Keratinocyte (primary cell): ENCODE data around the gene EP300. TPM values are rescaled to one million over a fixed set of nuclear protein-coding genes. Genes with fewer than 3 reads are reported as not detected.

ENCODE experiments used
- DNase-seq: peaks from one replicate; pipeline ENCODE4 v3.0.0-alpha.2; 2011; ENCODE audit warnings: low read depth, missing footprints, low spot score
- FAIRE-seq: peaks from 2 replicates; lab custom pipeline; 2011; peaks lifted over from hg19 to GRCh38; lab: Jason Lieb, UNC
- H2AFZ ChIP-seq: 2 replicates; pipeline ENCODE4 v1.6.0; 2012; ENCODE audit warnings: low read length, control low read depth, inconsistent platforms; ENCODE audit not compliant: control insufficient read depth
- H3K27ac ChIP-seq: 2 replicates; pipeline ENCODE4 v1.5.1; 2011; ENCODE audit warnings: low read length; ENCODE audit not compliant: control insufficient read depth, insufficient read depth
- H3K27me3 ChIP-seq: 3 replicates; pipeline ENCODE4 v1.6.0; 2011; ENCODE audit warnings: low read length; ENCODE audit not compliant: control insufficient read depth, insufficient read depth; ENCODE audit errors: extremely low read depth
- H3K36me3 ChIP-seq, 2 experiments: 2 replicates in 1 of 2; 3 replicates in 1 of 2; pipeline ENCODE4 v1.5.1; 2011; ENCODE audit warnings: low read length in 2 of 2, mild to moderate bottlenecking in 1 of 2; ENCODE audit not compliant: control insufficient read depth in 2 of 2, insufficient read depth in 2 of 2; ENCODE audit errors: extremely low read depth in 1 of 2
- H3K4me1 ChIP-seq: 3 replicates; pipeline ENCODE4 v1.5.1; 2011; ENCODE audit warnings: low read length; ENCODE audit not compliant: control insufficient read depth, insufficient read depth; ENCODE audit errors: extremely low read depth
- H3K4me2 ChIP-seq: 3 replicates; pipeline ENCODE4 v1.6.0; 2011; ENCODE audit warnings: low read depth, low read length; ENCODE audit not compliant: control insufficient read depth, insufficient read depth; ENCODE audit errors: extremely low read depth
- H3K4me3 ChIP-seq, 3 experiments: fragments of 200-600 bp in 1 of 3; sonication (generic) in 1 of 3; 2 replicates in 2 of 3; 3 replicates in 1 of 3; pipeline ENCODE4 v1.5.1; 2011 to 2016; ENCODE audit warnings: low read length in 3 of 3, mild to moderate bottlenecking in 3 of 3, control low read depth in 2 of 3, inconsistent platforms in 1 of 3, low read depth in 1 of 3, mixed read lengths in 1 of 3, mixed run types in 1 of 3, moderate library complexity in 1 of 3; ENCODE audit not compliant: control insufficient read depth in 2 of 3, insufficient read depth in 2 of 3; ENCODE audit errors: extremely low read depth in 1 of 3
- H3K79me2 ChIP-seq: 2 replicates; pipeline ENCODE4 v1.6.0; 2012; ENCODE audit warnings: low read length; ENCODE audit not compliant: control insufficient read depth, insufficient read depth
- H3K9ac ChIP-seq: 3 replicates; pipeline ENCODE4 v1.6.0; 2011; ENCODE audit warnings: low read length; ENCODE audit not compliant: control insufficient read depth, insufficient read depth; ENCODE audit errors: extremely low read depth
- H3K9me1 ChIP-seq: 3 replicates; pipeline ENCODE4 v1.6.0; 2011; ENCODE audit warnings: low read length; ENCODE audit not compliant: control insufficient read depth, insufficient read depth; ENCODE audit errors: extremely low read depth
- H3K9me3 ChIP-seq: 2 replicates; pipeline ENCODE4 v1.5.1; 2012; ENCODE audit warnings: low read depth, low read length; ENCODE audit not compliant: control insufficient read depth
- H4K20me1 ChIP-seq: 3 replicates; pipeline ENCODE4 v1.6.0; 2011; ENCODE audit warnings: low read length; ENCODE audit not compliant: control insufficient read depth, insufficient read depth; ENCODE audit errors: extremely low read depth
- CTCF ChIP-seq, 3 experiments: IDR thresholded peaks in 1 of 3; conservative IDR thresholded peaks in 1 of 3; optimal IDR thresholded peaks in 1 of 3; 2 replicates in 2 of 3; 3 replicates in 1 of 3; pipeline versions ENCODE3 to v1.5.1; 2011; ENCODE audit warnings: low read length in 3 of 3, mild to moderate bottlenecking in 3 of 3, moderate library complexity in 2 of 3, control low read depth in 1 of 3, inconsistent platforms in 1 of 3; ENCODE audit not compliant: insufficient read depth in 2 of 3; ENCODE audit errors: extremely low read depth in 1 of 3
- EZH2 ChIP-seq: IDR thresholded peaks from one replicate; pipeline ENCODE4 v1.6.1; 2012; ENCODE audit warnings: inconsistent platforms, mild to moderate bottlenecking, low read length, moderate library complexity
- dilution Hi-C: fragments of 300-500 bp; cut with MboI; formaldehyde crosslinking; loops from one replicate; pipeline ENCODE4 v1.7.0; 2020; ENCODE audit warnings: low sequenced_read_pairs; ENCODE audit not compliant: extremely low pct_ligation_motif_present
- polyA plus RNA-seq, 5 experiments: library from polyadenylated mRNA; depleted of rRNA in 3 of 5; stranded (reverse) in 3 of 5; stranded (forward) in 1 of 5; unstranded in 1 of 5; fragments of >200 nt; gene quantifications; 1 replicate in 1 of 5; 2 replicates in 3 of 5; 3 replicates in 1 of 5; pipeline versions ENCODE4 v1.2.1 to v1.2.3, GENCODE V29; 2011 to 2012; ENCODE audit warnings: missing spikeins in 2 of 5, low read depth in 1 of 5, low replicate concordance in 1 of 5

The EP300 gene
- polyA plus RNA-seq, 1 donor (not counting 4 experiments of a cell fraction or from before 2014, with no cell fraction given) = 10.5 TPM

GRCh38 chr22:41157083-41157482 lies 64.7 kb downstream of the EP300 start:
- Histone ChIP-seq H3K9ac (no peak overlapping the region), H3K79me2 (no peaks in the 10 kb centered on the region), H3K4me3 (no peak overlapping the region), H3K27me3 (no peaks in the 10 kb centered on the region), H2AFZ (no peak overlapping the region), H3K9me3 (no peaks in the 10 kb centered on the region), H3K4me2 (no peak overlapping the region), H4K20me1 (no peaks in the 10 kb centered on the region), H3K36me3 (peaks cover 39 to 49% of the 10 kb centered on the region in 2 experiments), H3K4me1 (no peaks in the 10 kb centered on the region), H3K9me1 (no peaks in the 10 kb centered on the region), H3K27ac (no peak overlapping the region)
- no peak for DNase-seq
- TF ChIP-seq CTCF (optimal IDR thresholded peaks at IDR 0.05 in 1 of 3, IDR thresholded peaks at IDR 0.05 in 1 of 3, conservative IDR thresholded peaks at IDR 0.05 in 1 of 3; ENCODE audit: extremely low read depth in 1 of 3, insufficient read depth in 2 of 3, low read length in 3 of 3) = no peak
- no peak for TF ChIP-seq EZH2
- no peak for FAIRE-seq
- dilution Hi-C loops = no loop called here

- H3K36me3 ChIP-seq = peaks cover 27 to 53% of the 10 kb centered on the region in 2 experiments
- no peaks in the 10 kb centered on the region for H3K27me3 ChIP-seq
- H3K9ac ChIP-seq = no peak overlapping the region
- dilution Hi-C loops = no loop called here
- no peaks in the 10 kb centered on the region for H3K4me1 ChIP-seq
- TF ChIP-seq CTCF (optimal IDR thresholded peaks at IDR 0.05 in 1 of 3, IDR thresholded peaks at IDR 0.05 in 1 of 3, conservative IDR thresholded peaks at IDR 0.05 in 1 of 3; ENCODE audit: extremely low read depth in 1 of 3, insufficient read depth in 2 of 3, low read length in 3 of 3) (no peak), EZH2 (no peak)
- H4K20me1 ChIP-seq = no peaks in the 10 kb centered on the region
- FAIRE-seq = no peak
- H3K27ac ChIP-seq = no peak overlapping the region
- H3K9me1 ChIP-seq = no peaks in the 10 kb centered on the region
- no peak overlapping the region for H3K4me2 ChIP-seq
- H3K4me3 ChIP-seq = no peak overlapping the region
- H2AFZ ChIP-seq = no peak overlapping the region
- H3K9me3 ChIP-seq = no peaks in the 10 kb centered on the region
- no peaks in the 10 kb centered on the region for H3K79me2 ChIP-seq
- no peak for DNase-seq
Observed at GRCh38 chr22:41169157-41169556, 76.8 kb downstream of the EP300 start.
